Posterior vena cava (tissue), 2 donors: Measurements from ENCODE around the gene RASSF7. TPM values are rescaled to one million over a fixed set of nuclear protein-coding genes. Genes with fewer than 3 reads are reported as not detected.
A peak's percentile ranks its signal among the peaks of the same experiment; 100 is the strongest.
"Not testable (repeated sequence)": the region's sequence is repeated elsewhere in the genome, so short reads cannot be mapped to it uniquely, and the experiment has no call there.

Source experiments
- DNase-seq: peaks from one replicate; pipeline ENCODE4 v3.0.0-alpha.2; 2020; ENCODE audit warnings: low spot score
- intact Hi-C, 2 donors: fragments of 100-400 bp; cut with DNase I; formaldehyde crosslinking; loops; one replicate each; pipeline versions ENCODE4 v1.14.1 to v1.14.2; 2022 to 2023
- long read RNA-seq, 2 donors: library from polyadenylated mRNA; unstranded; transcript quantifications; one replicate each; pipeline ENCODE4 v2.0.0, GENCODE V29; 2020 to 2021
- total RNA-seq, 2 donors: library from RNA; stranded (reverse); fragmentation: NEBNext Ultra II Directional; extraction: Animal tissue kit (Norgen Biotek cat#: 25700); gene quantifications; one replicate each; pipeline ENCODE4 v1.2.1, GENCODE V29; 2021
- donor health status: DM: yes; HTN: yes; CAD: no.
- donor health status: DM: yes; HTN: yes; CAD: no.

Gene RASSF7
- 1 to 10 TPM; 2.1 to 2.6 TPM for total RNA-seq
- long read RNA-seq, donor 1, partial matches to known transcripts: 0 of 8 reads
- long read RNA-seq, donor 1, other reads (novel, unspliced or antisense): 4 of 8 reads
- long read RNA-seq, donor 2, partial matches to known transcripts: 3 of 10 reads
- long read RNA-seq, donor 2, other reads (novel, unspliced or antisense): 3 of 10 reads

- intact Hi-C loops: loop anchor here in 1 of 2 donors (5.0 kb wide), 1 partner anchor 1592 kb away; no protein-coding TSS in a partner anchor
- peak; percentile 96 for DNase-seq
Measured at GRCh38 chr11:560305-561147, at the start of gene RASSF7, which contains the start of gene LMNTD2. Gene RASSF7, plus strand, starts transcription at chr11:560970. Its CDS starts 799 bp downstream, at chr11:561769. Gene LMNTD2, minus strand, starts transcription at chr11:560738. Its CDS starts 22 bp downstream, at chr11:560716.

- intact Hi-C loops: no loop called here
- DNase-seq: no peak
Measured at GRCh38 chr11:512761-513595, 47.8 kb upstream of the RASSF7 start.

GRCh38 chr11:514606-515005 lies 46.2 kb upstream of the RASSF7 start:
- intact Hi-C loops: no loop called here
- DNase-seq: no peak

GRCh38 chr11:515131-515530 lies 45.6 kb upstream of the RASSF7 start:
- intact Hi-C loops: no loop called here
- no peak for DNase-seq

- intact Hi-C loops: no loop called here
- DNase-seq: no peak
Measured at GRCh38 chr11:516400-516799, 44.4 kb upstream of the RASSF7 start.

- DNase-seq: peak; percentile 84
- intact Hi-C loops: not testable (repeated sequence)
Measured at GRCh38 chr11:516918-517685, 43.7 kb upstream of the RASSF7 start.

GRCh38 chr11:518463-519202 lies 42.1 kb upstream of the RASSF7 start:
- DNase-seq: peak; percentile 98
- intact Hi-C loops: no loop called here

GRCh38 chr11:520428-521176 lies 40.2 kb upstream of the RASSF7 start:
- DNase-seq: peak; percentile 80
- intact Hi-C loops: no loop called here

- intact Hi-C loops: no loop called here
- no peak for DNase-seq
Measured at GRCh38 chr11:521177-521688, 39.5 kb upstream of the RASSF7 start.

GRCh38 chr11:526192-526591 lies 34.6 kb upstream of the RASSF7 start:
- intact Hi-C loops: no loop called here
- no peak for DNase-seq

- no peak for DNase-seq
- intact Hi-C loops: no loop called here
Measured at GRCh38 chr11:528166-528814, 32.5 kb upstream of the RASSF7 start.

- intact Hi-C loops: no loop called here
- DNase-seq: no peak
Measured at GRCh38 chr11:528815-529727, 31.7 kb upstream of the RASSF7 start.

GRCh38 chr11:529728-530411 lies 30.9 kb upstream of the RASSF7 start:
- intact Hi-C loops: no loop called here
- no peak for DNase-seq

- intact Hi-C loops: no loop called here
- no peak for DNase-seq
Measured at GRCh38 chr11:530960-531831, 29.6 kb upstream of the RASSF7 start.
